ENCODE measurements around the gene TRAPPC14. TPM values are rescaled to one million over a fixed set of nuclear protein-coding genes. Genes with fewer than 3 reads are reported as not detected.

TRAPPC14 gene
- polyA plus RNA-seq, 2 donors = 18.5 to 27.2 TPM

DNA sequence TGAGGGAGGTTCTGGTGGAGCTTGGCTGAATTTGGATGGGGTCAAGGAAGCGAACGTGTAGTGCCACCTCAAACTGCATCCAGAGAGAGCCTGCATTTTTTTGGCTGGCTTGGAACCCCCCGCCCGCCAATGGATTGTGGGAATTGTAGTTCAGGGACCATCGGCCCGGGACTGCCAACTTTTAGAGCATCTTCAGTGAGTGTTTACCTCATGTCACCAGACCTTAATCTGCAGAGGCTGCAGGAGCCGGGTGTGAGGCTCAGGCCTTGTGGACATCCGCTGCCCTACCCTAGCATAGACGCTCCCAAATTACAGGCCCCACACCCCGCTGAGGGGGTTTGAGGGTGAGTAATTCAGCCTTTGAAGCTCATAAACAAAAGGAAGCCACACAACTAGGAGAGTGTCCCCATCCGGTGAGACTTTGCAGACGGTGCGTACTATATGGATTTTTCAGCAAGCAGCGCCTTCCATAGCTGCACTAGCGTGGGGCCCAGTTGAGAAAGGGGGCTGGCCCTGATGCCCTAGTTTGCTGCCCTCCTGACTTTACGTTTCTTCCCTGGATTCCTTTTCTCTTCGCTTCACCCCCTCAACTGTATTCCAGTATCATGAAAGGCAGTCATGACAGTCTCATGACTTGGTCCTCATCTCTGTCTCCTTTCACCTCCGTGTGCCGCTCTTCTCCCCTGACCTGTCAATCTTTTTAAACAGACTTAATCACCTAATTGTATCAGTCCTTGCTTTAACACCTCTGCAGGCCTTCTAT is 38.4 kb downstream of the TRAPPC14 start:
- WGBS, 2 donors = 17 to 20% methylated on average over 19 of the region's 19 CpGs
- H3K27me3 ChIP-seq (ENCODE audit: control insufficient read depth in 1 of 2, insufficient read depth in 2 of 2, low read length in 2 of 2) = no peaks in the 10 kb centered on the region
- H3K9me3 ChIP-seq (ENCODE audit: control insufficient read depth in 2 of 2, insufficient read depth in 1 of 2, low read depth in 1 of 2, low read length in 1 of 2) = no peaks in the 10 kb centered on the region
- peak overlapping the region; percentile 69 to 89 for H3K4me3 ChIP-seq (ENCODE audit: low read depth in 1 of 2, low read length in 2 of 2)
- H3K27ac ChIP-seq (ENCODE audit: low read depth in 2 of 2, low read length in 1 of 2) = peak overlapping the region; percentile 88 to 91
- no peaks in the 10 kb centered on the region for H3K36me3 ChIP-seq (ENCODE audit: control insufficient read depth in 2 of 2, insufficient read depth in 2 of 2, low read length in 1 of 2)
- no peaks in the 10 kb centered on the region for H3K4me1 ChIP-seq (ENCODE audit: control insufficient read depth in 2 of 2, insufficient read depth in 2 of 2, low read length in 1 of 2)

DNA sequence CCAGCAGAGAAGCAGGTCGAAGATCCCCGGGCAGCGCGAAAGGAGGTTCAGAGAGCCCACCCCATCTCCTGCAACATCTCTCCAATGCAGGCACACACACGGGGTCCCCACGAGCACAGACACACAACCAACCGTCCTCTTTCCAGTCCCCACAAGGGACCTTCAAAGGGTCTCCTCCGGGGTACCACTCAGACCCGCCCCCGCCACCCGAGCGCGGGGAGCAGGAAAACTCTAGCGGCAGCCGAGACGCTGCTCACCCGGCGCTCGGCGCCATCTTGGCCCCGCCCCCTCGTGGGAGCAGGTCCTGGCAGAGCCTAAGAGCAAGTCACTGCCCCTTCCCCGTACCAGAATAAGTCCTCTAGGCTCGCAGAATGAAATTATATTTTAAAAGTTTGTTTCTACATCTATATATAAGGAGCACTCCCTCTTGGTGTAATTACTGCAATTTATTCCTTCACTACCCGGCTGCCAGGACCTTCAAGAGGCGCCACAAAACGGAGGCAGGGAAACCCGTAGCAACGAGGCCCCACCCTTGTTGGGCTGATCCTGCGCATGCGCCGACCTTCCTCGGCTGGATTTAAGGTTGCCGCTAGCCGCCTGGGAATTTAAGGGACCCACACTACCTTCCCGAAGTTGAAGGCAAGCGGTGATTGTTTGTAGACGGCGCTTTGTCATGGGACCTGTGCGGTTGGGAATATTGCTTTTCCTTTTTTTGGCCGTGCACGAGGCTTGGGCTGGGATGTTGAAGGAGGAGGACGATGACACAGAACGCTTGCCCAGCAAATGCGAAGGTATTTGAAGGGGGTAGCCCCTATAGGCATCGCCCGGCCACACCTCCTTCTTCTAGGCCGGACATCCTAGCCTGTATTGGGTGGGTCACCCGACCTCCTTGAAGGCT is 39.2 kb downstream of the TRAPPC14 start, which contains the start of the genes CNPY4 and TAF6:
CNPY4 (plus strand) TSS at position 563 of the 898 bp plus-strand sequence; CDS start at position 674, 111 bp downstream.
TAF6 (minus strand) TSS at position 287 of the 898 bp plus-strand sequence. CDS start 5,149 bp downstream, outside the sequence.
- H3K4me3 ChIP-seq (ENCODE audit: low read depth in 1 of 2, low read length in 2 of 2) = peak within 1 kb of the TSS; percentile 86 to 89
- H3K4me1 ChIP-seq (ENCODE audit: control insufficient read depth in 2 of 2, insufficient read depth in 2 of 2, low read length in 1 of 2) = no peaks in the 10 kb centered on the region
- no peaks in the 10 kb centered on the region for H3K9me3 ChIP-seq (ENCODE audit: control insufficient read depth in 2 of 2, insufficient read depth in 1 of 2, low read depth in 1 of 2, low read length in 1 of 2)
- WGBS, 2 donors = 0 to 1% methylated on average over 49 of the region's 49 CpGs
- H3K36me3 ChIP-seq (ENCODE audit: control insufficient read depth in 2 of 2, insufficient read depth in 2 of 2, low read length in 1 of 2) = no peaks in the 10 kb centered on the region
- peak within 1 kb of the TSS; percentile 88 to 91 for H3K27ac ChIP-seq (ENCODE audit: low read depth in 2 of 2, low read length in 1 of 2)
- no peaks in the 10 kb centered on the region for H3K27me3 ChIP-seq (ENCODE audit: control insufficient read depth in 1 of 2, insufficient read depth in 2 of 2, low read length in 2 of 2)

DNA sequence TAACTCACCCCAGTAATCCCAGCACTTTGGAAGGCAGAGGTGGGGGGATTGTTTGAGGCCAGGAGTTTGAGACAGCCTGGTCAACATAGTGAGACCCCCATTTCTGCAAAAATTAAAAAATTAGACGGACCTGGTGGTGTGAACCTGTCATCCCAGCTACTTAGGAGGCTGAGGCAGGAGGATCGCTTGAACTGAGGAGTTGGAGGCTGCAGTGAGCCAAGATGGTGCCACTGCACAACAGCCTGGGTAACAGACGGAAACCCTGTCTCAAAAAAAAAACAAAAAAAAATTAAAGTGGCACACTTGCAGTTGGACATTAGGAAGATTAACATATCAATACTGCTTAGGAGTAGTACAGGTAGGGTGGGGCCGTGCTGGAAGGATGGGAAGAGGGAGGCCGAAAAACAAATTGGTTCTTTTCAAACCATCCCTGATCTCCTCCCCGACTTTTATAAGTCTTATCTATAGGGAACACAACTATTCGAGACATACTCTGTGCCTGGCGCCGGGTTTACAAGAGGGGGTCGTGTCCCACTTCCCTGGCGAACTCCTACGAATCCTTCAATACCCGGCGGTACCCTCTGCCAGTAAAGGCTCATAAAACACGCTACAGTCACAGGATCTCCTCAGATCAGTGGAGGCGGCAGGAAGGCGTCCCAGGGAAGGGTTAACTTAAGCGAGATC is 40.0 kb downstream of the TRAPPC14 start:
- H3K36me3 ChIP-seq (ENCODE audit: control insufficient read depth in 2 of 2, insufficient read depth in 2 of 2, low read length in 1 of 2) = peaks cover 0 to 6% of the 10 kb centered on the region in 2 donors
- peak overlapping the region; percentile 86 to 89 for H3K4me3 ChIP-seq (ENCODE audit: low read depth in 1 of 2, low read length in 2 of 2)
- WGBS, 2 donors = 19 to 20% methylated on average over 18 of the region's 18 CpGs
- H3K9me3 ChIP-seq (ENCODE audit: control insufficient read depth in 2 of 2, insufficient read depth in 1 of 2, low read depth in 1 of 2, low read length in 1 of 2) = no peaks in the 10 kb centered on the region
- no peaks in the 10 kb centered on the region for H3K27me3 ChIP-seq (ENCODE audit: control insufficient read depth in 1 of 2, insufficient read depth in 2 of 2, low read length in 2 of 2)
- H3K27ac ChIP-seq (ENCODE audit: low read depth in 2 of 2, low read length in 1 of 2) = peak overlapping the region; percentile 88 to 91
- H3K4me1 ChIP-seq (ENCODE audit: control insufficient read depth in 2 of 2, insufficient read depth in 2 of 2, low read length in 1 of 2) = no peaks in the 10 kb centered on the region

DNA sequence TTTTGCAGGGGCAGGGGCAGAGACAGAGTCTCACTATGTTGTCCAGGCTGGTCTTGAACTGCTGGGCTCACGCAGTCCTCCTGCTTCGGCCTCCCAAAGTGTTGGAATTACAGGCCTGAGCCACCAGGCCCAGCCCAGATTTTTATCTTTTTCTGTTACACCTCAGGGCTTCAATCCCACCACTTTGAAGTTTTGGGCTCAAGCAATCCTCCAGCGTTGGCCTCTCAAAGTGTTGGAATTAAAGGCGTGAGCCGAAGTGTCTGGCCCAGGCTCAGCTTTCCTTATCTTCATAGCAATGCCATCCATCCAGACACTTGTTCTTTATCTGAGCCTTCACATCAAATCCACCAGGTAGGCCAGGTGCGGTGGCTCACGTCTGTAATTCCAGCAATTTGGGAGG is 43.5 kb downstream of the TRAPPC14 start:
- H3K4me3 ChIP-seq (ENCODE audit: low read depth in 1 of 2, low read length in 2 of 2) = no peak overlapping the region
- H3K9me3 ChIP-seq (ENCODE audit: control insufficient read depth in 2 of 2, insufficient read depth in 1 of 2, low read depth in 1 of 2, low read length in 1 of 2) = no peaks in the 10 kb centered on the region
- peaks cover 0 to 23% of the 10 kb centered on the region in 2 donors for H3K36me3 ChIP-seq (ENCODE audit: control insufficient read depth in 2 of 2, insufficient read depth in 2 of 2, low read length in 1 of 2)
- H3K4me1 ChIP-seq (ENCODE audit: control insufficient read depth in 2 of 2, insufficient read depth in 2 of 2, low read length in 1 of 2) = no peaks in the 10 kb centered on the region
- no peaks in the 10 kb centered on the region for H3K27me3 ChIP-seq (ENCODE audit: control insufficient read depth in 1 of 2, insufficient read depth in 2 of 2, low read length in 2 of 2)
- 92% methylated on average over 7 of the region's 7 CpGs for WGBS, 2 donors
- H3K27ac ChIP-seq (ENCODE audit: low read depth in 2 of 2, low read length in 1 of 2) = no peak overlapping the region

DNA sequence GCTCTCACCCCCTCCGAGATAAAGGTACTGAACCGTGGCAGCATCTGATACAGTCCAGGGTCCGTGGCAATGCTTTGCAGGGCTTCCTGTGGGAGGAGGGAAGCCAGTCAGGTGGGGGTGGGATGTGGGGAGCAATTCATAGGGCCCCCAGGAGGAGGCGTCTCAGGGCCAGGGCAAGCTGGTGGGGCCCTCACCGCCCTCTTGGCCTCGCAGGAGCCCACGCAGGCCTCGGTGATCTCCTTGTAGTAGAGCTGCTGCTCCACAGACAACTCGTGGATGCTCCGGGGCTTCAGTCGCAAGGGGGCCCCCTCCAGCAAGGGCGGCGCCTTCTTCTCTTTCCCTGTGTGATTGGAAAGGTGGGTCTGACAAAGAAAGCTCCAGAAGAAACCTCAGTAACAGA is 46.6 kb downstream of the TRAPPC14 start:
- Histone ChIP-seq H3K4me1 (ENCODE audit: control insufficient read depth in 2 of 2, insufficient read depth in 2 of 2, low read length in 1 of 2) (no peaks in the 10 kb centered on the region), H3K27ac (ENCODE audit: low read depth in 2 of 2, low read length in 1 of 2) (no peak overlapping the region), H3K4me3 (ENCODE audit: low read depth in 1 of 2, low read length in 2 of 2) (no peak overlapping the region), H3K27me3 (ENCODE audit: control insufficient read depth in 1 of 2, insufficient read depth in 2 of 2, low read length in 2 of 2) (no peaks in the 10 kb centered on the region), H3K9me3 (ENCODE audit: control insufficient read depth in 2 of 2, insufficient read depth in 1 of 2, low read depth in 1 of 2, low read length in 1 of 2) (no peaks in the 10 kb centered on the region), H3K36me3 (ENCODE audit: control insufficient read depth in 2 of 2, insufficient read depth in 2 of 2, low read length in 1 of 2) (peaks cover 0 to 44% of the 10 kb centered on the region in 2 donors)
- 89 to 90% methylated on average over 13 of the region's 13 CpGs for WGBS, 2 donors

DNA sequence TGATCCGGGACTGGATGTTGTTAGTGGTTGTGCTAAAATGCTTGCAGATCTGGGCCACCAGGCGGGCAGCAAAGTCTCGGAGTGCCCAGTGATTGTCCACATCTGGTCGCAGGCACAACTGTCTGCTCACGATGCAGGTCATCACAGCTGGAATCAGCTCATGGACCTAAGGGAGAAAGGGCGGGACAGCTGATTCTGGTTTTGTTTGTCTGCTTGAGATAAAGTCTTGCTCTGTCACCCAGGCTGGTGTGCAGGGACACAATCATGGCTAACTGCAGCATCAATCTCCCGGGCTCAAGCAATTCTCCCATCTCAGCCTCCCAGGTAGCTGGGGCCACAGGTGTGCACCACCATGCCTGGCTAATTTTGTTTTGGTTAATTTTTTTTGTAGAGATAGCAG is 47.4 kb downstream of the TRAPPC14 start:
- 95 to 96% methylated on average over 7 of the region's 7 CpGs for WGBS, 2 donors
- peaks cover 0 to 49% of the 10 kb centered on the region in 2 donors for H3K36me3 ChIP-seq (ENCODE audit: control insufficient read depth in 2 of 2, insufficient read depth in 2 of 2, low read length in 1 of 2)
- H3K4me3 ChIP-seq (ENCODE audit: low read depth in 1 of 2, low read length in 2 of 2) = no peak overlapping the region

DNA sequence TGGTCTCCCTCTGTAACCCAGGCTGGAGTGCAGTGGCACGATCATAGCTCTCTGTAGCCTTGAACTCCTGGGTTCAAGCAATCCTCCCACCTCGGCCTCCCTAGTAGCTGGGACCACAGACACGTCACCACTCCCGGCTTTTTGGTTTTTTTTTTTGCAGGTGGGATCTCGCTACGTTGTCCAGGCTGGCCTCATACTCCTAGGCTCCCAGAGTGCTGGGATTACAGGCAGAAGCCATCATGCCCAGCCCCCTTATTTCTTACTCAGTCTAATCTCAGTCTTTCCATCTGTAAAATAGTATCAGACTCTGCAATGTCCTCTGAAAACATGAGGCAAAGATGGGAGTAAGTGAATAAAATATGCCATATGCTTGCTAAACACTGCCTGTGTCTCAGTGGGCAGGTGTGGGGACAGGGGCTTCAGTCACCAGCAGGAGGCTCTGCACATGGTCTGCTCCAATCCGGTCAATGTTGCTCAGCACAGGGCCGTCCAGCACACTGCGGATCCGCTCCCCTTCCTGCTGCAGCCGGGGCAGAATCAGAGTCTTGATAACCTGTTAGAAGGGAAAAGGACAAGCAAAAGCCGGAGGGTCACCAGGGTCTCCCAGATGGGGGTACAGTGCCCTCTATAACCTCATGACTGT is 48.9 kb downstream of the TRAPPC14 start:
- WGBS, 2 donors = 90 to 92% methylated on average over 12 of the region's 12 CpGs
- Histone ChIP-seq H3K27ac (ENCODE audit: low read depth in 2 of 2, low read length in 1 of 2) (no peak overlapping the region), H3K36me3 (ENCODE audit: control insufficient read depth in 2 of 2, insufficient read depth in 2 of 2, low read length in 1 of 2) (peaks cover 0 to 58% of the 10 kb centered on the region in 2 donors), H3K4me3 (ENCODE audit: low read depth in 1 of 2, low read length in 2 of 2) (no peak overlapping the region), H3K4me1 (ENCODE audit: control insufficient read depth in 2 of 2, insufficient read depth in 2 of 2, low read length in 1 of 2) (no peaks in the 10 kb centered on the region), H3K27me3 (ENCODE audit: control insufficient read depth in 1 of 2, insufficient read depth in 2 of 2, low read length in 2 of 2) (no peaks in the 10 kb centered on the region), H3K9me3 (ENCODE audit: control insufficient read depth in 2 of 2, insufficient read depth in 1 of 2, low read depth in 1 of 2, low read length in 1 of 2) (no peaks in the 10 kb centered on the region)

More for the DNA sequence above, 47.4 kb downstream of the TRAPPC14 start:
- H3K9me3 ChIP-seq (ENCODE audit: control insufficient read depth in 2 of 2, insufficient read depth in 1 of 2, low read depth in 1 of 2, low read length in 1 of 2) = no peaks in the 10 kb centered on the region
- H3K4me1 ChIP-seq (ENCODE audit: control insufficient read depth in 2 of 2, insufficient read depth in 2 of 2, low read length in 1 of 2) = no peaks in the 10 kb centered on the region
- H3K27ac ChIP-seq (ENCODE audit: low read depth in 2 of 2, low read length in 1 of 2) = no peak overlapping the region
- H3K27me3 ChIP-seq (ENCODE audit: control insufficient read depth in 1 of 2, insufficient read depth in 2 of 2, low read length in 2 of 2) = no peaks in the 10 kb centered on the region

DNA sequence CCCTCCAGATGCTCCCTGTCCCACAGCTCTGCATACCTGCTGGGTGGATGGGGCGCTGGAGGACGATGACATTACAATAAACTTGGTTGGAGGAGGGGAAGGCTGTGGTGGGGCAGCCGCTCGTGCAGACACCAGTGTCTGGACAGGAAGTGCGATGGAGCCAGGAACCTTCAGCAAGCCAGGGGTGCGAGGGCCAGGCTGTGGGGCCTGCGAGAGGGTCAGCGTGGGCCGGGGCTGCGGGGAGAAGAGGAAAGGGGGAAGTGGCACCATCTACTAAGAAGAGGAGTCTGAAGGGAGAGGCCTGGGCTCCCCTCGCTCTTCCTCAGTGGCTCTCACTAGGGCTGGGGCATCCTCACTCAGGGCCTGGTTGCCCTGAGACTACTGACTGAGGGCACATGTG is 50.6 kb downstream of the TRAPPC14 start:
- WGBS, 2 donors = 80 to 84% methylated on average over 9 to 11 of the region's 11 CpGs
- Histone ChIP-seq H3K4me3 (ENCODE audit: low read depth in 1 of 2, low read length in 2 of 2) (no peak overlapping the region), H3K4me1 (ENCODE audit: control insufficient read depth in 2 of 2, insufficient read depth in 2 of 2, low read length in 1 of 2) (no peaks in the 10 kb centered on the region), H3K27me3 (ENCODE audit: control insufficient read depth in 1 of 2, insufficient read depth in 2 of 2, low read length in 2 of 2) (no peaks in the 10 kb centered on the region), H3K36me3 (ENCODE audit: control insufficient read depth in 2 of 2, insufficient read depth in 2 of 2, low read length in 1 of 2) (peaks cover 0 to 51% of the 10 kb centered on the region in 2 donors), H3K9me3 (ENCODE audit: control insufficient read depth in 2 of 2, insufficient read depth in 1 of 2, low read depth in 1 of 2, low read length in 1 of 2) (no peaks in the 10 kb centered on the region), H3K27ac (ENCODE audit: low read depth in 2 of 2, low read length in 1 of 2) (no peak overlapping the region)

All from esophagus (tissue), 2 donors.